ENCODE results near the gene AVP. TPM values are rescaled to one million over a fixed set of nuclear protein-coding genes. Genes with fewer than 3 reads are reported as not detected.
A peak's percentile ranks its signal among the peaks of the same experiment; 100 is the strongest.

Gene AVP
- total and polyA plus RNA-seq, 2 of the 13 experiments (the other 11 are each of a cell fraction or from before 2014, with no cell fraction given): 0.12 TPM; not detected in 1

DNA sequence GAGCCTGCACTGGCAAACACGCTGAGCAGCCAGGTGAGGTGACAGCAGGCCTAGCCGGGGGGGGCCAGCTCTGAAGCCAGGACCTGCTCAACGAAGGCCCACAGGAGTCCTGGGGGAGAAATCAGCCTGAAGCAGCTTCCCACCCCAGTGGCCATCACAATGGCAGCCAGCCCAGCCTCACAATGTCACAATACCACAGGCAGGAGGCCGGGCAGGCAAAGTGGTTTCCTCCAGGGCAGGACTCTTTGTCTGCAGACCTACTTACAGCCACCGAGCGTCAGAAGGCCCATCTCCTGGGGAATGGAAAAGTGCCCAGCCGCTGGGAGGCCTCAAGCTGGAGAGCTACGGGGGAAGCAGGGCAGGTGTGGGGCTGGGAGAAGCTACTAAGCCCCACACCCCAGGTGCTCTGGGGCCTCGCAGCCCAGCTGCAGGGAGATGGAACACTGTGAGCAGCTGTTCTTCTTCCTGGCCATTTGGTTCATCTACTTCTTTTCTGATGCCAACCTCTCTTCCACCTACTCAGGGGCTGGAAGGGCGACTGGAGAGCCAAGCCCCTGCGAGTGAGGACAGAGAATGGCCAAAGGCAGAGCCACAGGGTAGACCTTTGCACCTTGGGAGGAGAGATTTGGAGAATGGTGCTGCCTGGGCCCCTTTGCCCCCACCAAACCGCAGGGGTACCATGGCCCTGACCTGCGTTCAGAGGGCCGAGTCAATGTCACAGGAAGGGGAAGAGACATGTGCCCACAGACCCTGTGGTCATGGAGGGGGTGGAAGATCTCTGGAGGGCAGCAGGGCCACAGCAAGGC, 22.3 kb upstream of the AVP start (continued):
- TF ChIP-seq, protein P1, sequence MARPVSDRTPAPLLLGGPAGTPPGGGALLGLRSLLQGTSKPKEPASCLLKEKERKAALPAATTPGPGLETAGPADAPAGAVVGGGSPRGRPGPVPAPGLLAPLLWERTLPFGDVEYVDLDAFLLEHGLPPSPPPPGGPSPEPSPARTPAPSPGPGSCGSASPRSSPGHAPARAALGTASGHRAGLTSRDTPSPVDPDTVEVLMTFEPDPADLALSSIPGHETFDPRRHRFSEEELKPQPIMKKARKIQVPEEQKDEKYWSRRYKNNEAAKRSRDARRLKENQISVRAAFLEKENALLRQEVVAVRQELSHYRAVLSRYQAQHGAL (CRISPR knock-in tag; IDR thresholded peaks at IDR 0.05; ENCODE audit: not compliant biosample characterization): no peak
- TF ChIP-seq ZNF136 (CRISPR knock-in tag; IDR thresholded peaks at IDR 0.05; ENCODE audit: low read depth) (no peak; the same call in 1 of the 2 replicates), PAX8 (CRISPR knock-in tag; IDR thresholded peaks at IDR 0.05; ENCODE audit: borderline replicate concordance) (no peak), ZNF382 (CRISPR knock-in tag; IDR thresholded peaks at IDR 0.05; ENCODE audit: borderline replicate concordance) (no peak), ZBTB14 (CRISPR knock-in tag; IDR thresholded peaks at IDR 0.05) (no peak), RAD21 (CRISPR knock-in tag; IDR thresholded peaks at IDR 0.05) (no peak), NFAT5 (CRISPR knock-in tag; IDR thresholded peaks at IDR 0.05) (no peak; the same call in 1 of the 2 replicates), CREB1 (IDR thresholded peaks at IDR 0.05) (no peak), CREB1 (CRISPR knock-in tag; IDR thresholded peaks at IDR 0.05) (no peak), ZNF343 (CRISPR knock-in tag; IDR thresholded peaks at IDR 0.05) (0 out of 2 replicates have a peak, but pooled peaks have one; percentile 24), BHLHE40 (IDR thresholded peaks at IDR 0.05; ENCODE audit: low read length) (no peak), HNRNPLL (IDR thresholded peaks at IDR 0.05; ENCODE audit: low read depth, low read length, poor library complexity, severe bottlenecking) (no peak), POLR2AphosphoS2 (IDR thresholded peaks at IDR 0.05; ENCODE audit: low read depth, low read length) (no peak), JUND (CRISPR knock-in tag; IDR thresholded peaks at IDR 0.05) (no peak)
- TF ChIP-seq, protein P2, sequence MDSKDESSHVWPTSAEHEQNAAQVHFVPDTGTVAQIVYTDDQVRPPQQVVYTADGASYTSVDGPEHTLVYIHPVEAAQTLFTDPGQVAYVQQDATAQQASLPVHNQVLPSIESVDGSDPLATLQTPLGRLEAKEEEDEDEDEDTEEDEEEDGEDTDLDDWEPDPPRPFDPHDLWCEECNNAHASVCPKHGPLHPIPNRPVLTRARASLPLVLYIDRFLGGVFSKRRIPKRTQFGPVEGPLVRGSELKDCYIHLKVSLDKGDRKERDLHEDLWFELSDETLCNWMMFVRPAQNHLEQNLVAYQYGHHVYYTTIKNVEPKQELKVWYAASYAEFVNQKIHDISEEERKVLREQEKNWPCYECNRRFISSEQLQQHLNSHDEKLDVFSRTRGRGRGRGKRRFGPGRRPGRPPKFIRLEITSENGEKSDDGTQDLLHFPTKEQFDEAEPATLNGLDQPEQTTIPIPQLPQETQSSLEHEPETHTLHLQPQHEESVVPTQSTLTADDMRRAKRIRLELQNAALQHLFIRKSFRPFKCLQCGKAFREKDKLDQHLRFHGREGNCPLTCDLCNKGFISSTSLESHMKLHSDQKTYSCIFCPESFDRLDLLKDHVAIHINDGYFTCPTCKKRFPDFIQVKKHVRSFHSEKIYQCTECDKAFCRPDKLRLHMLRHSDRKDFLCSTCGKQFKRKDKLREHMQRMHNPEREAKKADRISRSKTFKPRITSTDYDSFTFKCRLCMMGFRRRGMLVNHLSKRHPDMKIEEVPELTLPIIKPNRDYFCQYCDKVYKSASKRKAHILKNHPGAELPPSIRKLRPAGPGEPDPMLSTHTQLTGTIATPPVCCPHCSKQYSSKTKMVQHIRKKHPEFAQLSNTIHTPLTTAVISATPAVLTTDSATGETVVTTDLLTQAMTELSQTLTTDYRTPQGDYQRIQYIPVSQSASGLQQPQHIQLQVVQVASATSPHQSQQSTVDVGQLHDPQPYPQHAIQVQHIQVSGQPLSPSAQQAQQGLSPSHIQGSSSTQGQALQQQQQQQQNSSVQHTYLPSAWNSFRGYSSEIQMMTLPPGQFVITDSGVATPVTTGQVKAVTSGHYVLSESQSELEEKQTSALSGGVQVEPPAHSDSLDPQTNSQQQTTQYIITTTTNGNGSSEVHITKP (CRISPR knock-in tag; IDR thresholded peaks at IDR 0.05; ENCODE audit: low read depth): no peak
- TF ChIP-seq, protein P3, sequence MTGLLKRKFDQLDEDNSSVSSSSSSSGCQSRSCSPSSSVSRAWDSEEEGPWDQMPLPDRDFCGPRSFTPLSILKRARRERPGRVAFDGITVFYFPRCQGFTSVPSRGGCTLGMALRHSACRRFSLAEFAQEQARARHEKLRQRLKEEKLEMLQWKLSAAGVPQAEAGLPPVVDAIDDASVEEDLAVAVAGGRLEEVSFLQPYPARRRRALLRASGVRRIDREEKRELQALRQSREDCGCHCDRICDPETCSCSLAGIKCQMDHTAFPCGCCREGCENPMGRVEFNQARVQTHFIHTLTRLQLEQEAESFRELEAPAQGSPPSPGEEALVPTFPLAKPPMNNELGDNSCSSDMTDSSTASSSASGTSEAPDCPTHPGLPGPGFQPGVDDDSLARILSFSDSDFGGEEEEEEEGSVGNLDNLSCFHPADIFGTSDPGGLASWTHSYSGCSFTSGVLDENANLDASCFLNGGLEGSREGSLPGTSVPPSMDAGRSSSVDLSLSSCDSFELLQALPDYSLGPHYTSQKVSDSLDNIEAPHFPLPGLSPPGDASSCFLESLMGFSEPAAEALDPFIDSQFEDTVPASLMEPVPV (CRISPR knock-in tag; IDR thresholded peaks at IDR 0.05): no peak

Measured in HepG2 (cell line).